ENCODE data around the gene ALKBH6. TPM values are rescaled to one million over a fixed set of nuclear protein-coding genes. Genes with fewer than 3 reads are reported as not detected.

The ALKBH6 gene
- total RNA-seq, 2 experiments from 2014 or later: 28.7 to 29.0 TPM

- no TSS peak for BruUV-seq (replicated peaks)
- Histone ChIP-seq H3K4me1 (ENCODE audit: insufficient read depth, low read length, poor library complexity, severe bottlenecking) (no peaks in the 10 kb centered on the region), H3K4me2 (ENCODE audit: low read length) (no peak overlapping the region), H3K79me2 (ENCODE audit: insufficient read depth, low read depth, low read length) (no peaks in the 10 kb centered on the region), H3K9me2 (ENCODE audit: insufficient read depth, low read length) (no peaks in the 10 kb centered on the region), H3K27ac (ENCODE audit: low read depth, low read length, poor library complexity, severe bottlenecking) (no peak overlapping the region), H4K20me1 (ENCODE audit: insufficient read depth, low read length) (no peaks in the 10 kb centered on the region), H3K36me3 (ENCODE audit: insufficient read depth, low read length) (peaks cover 11% of the 10 kb centered on the region; the same call in 1 of the 2 replicates), H2AFZ (ENCODE audit: low read length) (no peak overlapping the region), H3K4me3 (ENCODE audit: low read depth, low read length, poor library complexity, severe bottlenecking) (no peak overlapping the region), H3K9me3 (ENCODE audit: low read length) (no peaks in the 10 kb centered on the region)
- ChIA-PET POLR2A (no interaction called here), CTCF (ENCODE audit: unreplicated experiment) (no interaction called here)
- no peak for DNase-seq (ENCODE audit: low spot score)
- TF ChIP-seq EZH2phosphoT487 (IDR thresholded peaks at IDR 0.05; ENCODE audit: borderline replicate concordance, low read depth, low read length) (no peak), CTCF (conservative IDR thresholded peaks at IDR 0.05; ENCODE audit: low read length) (no peak)
- intact Hi-C loops (cut with micrococcal nuclease; ENCODE audit: unreplicated experiment): no loop called here
Observed at GRCh38 chr19:36025541-36025940, 11.5 kb upstream of the ALKBH6 start.

- TF ChIP-seq CTCF (conservative IDR thresholded peaks at IDR 0.05; ENCODE audit: low read length) (no peak), EZH2phosphoT487 (IDR thresholded peaks at IDR 0.05; ENCODE audit: borderline replicate concordance, low read depth, low read length) (no peak)
- no TSS peak for BruUV-seq (replicated peaks)
- POLR2A ChIA-PET: no interaction called here
- H3K27ac ChIP-seq (ENCODE audit: low read depth, low read length, poor library complexity, severe bottlenecking): no peak overlapping the region
- intact Hi-C loops (cut with micrococcal nuclease; ENCODE audit: unreplicated experiment): no loop called here
- DNase-seq (ENCODE audit: low spot score): no peak
- H3K79me2 ChIP-seq (ENCODE audit: insufficient read depth, low read depth, low read length): no peaks in the 10 kb centered on the region
- no peak overlapping the region for H2AFZ ChIP-seq (ENCODE audit: low read length)
- H3K9me3 ChIP-seq (ENCODE audit: low read length): no peaks in the 10 kb centered on the region
- H3K4me3 ChIP-seq (ENCODE audit: low read depth, low read length, poor library complexity, severe bottlenecking): no peak overlapping the region
- CTCF ChIA-PET (ENCODE audit: unreplicated experiment): no interaction called here
- H3K9me2 ChIP-seq (ENCODE audit: insufficient read depth, low read length): no peaks in the 10 kb centered on the region
- no peaks in the 10 kb centered on the region for H4K20me1 ChIP-seq (ENCODE audit: insufficient read depth, low read length)
- H3K36me3 ChIP-seq (ENCODE audit: insufficient read depth, low read length): peaks cover 11% of the 10 kb centered on the region; the same call in 1 of the 2 replicates
- no peaks in the 10 kb centered on the region for H3K4me1 ChIP-seq (ENCODE audit: insufficient read depth, low read length, poor library complexity, severe bottlenecking)
- no peak overlapping the region for H3K4me2 ChIP-seq (ENCODE audit: low read length)
Observed at GRCh38 chr19:36023432-36023831, 9.4 kb upstream of the ALKBH6 start.

- Histone ChIP-seq H3K4me3 (ENCODE audit: low read depth, low read length, poor library complexity, severe bottlenecking) (no peak overlapping the region), H4K20me1 (ENCODE audit: insufficient read depth, low read length) (no peaks in the 10 kb centered on the region), H3K4me1 (ENCODE audit: insufficient read depth, low read length, poor library complexity, severe bottlenecking) (peaks cover 6% of the 10 kb centered on the region), H3K27ac (ENCODE audit: low read depth, low read length, poor library complexity, severe bottlenecking) (no peak overlapping the region), H3K36me3 (ENCODE audit: insufficient read depth, low read length) (peaks cover 11% of the 10 kb centered on the region; the same call in 1 of the 2 replicates), H3K9me3 (ENCODE audit: low read length) (no peaks in the 10 kb centered on the region), H2AFZ (ENCODE audit: low read length) (no peak overlapping the region), H3K4me2 (ENCODE audit: low read length) (no peak overlapping the region), H3K9me2 (ENCODE audit: insufficient read depth, low read length) (no peaks in the 10 kb centered on the region), H3K79me2 (ENCODE audit: insufficient read depth, low read depth, low read length) (peaks cover 7% of the 10 kb centered on the region; the same call in 1 of the 2 replicates)
- ChIA-PET CTCF (ENCODE audit: unreplicated experiment) (no interaction called here), POLR2A (no interaction called here)
- TF ChIP-seq EZH2phosphoT487 (IDR thresholded peaks at IDR 0.05; ENCODE audit: borderline replicate concordance, low read depth, low read length) (no peak), CTCF (conservative IDR thresholded peaks at IDR 0.05; ENCODE audit: low read length) (no peak)
- no peak for DNase-seq (ENCODE audit: low spot score)
- BruUV-seq (replicated peaks): no TSS peak
- intact Hi-C loops (cut with micrococcal nuclease; ENCODE audit: unreplicated experiment): no loop called here
Observed at GRCh38 chr19:36019061-36019670, 5.2 kb upstream of the ALKBH6 start.
